Loucy (cell line): ENCODE results near the gene PLA2G7.
"Not testable (repeated sequence)": the region's sequence is repeated elsewhere in the genome, so short reads cannot be mapped to it uniquely, and the experiment has no call there.

Experiments
- H2AFZ ChIP-seq: fragments of 200-600 bp; sonication (generic); 2 replicates; pipeline ENCODE4 v1.6.0; 2016; ENCODE audit warnings: antibody characterized with exemption, mild to moderate bottlenecking, low read length, moderate library complexity
- H3F3A ChIP-seq: fragments of 200-600 bp; 2 replicates; pipeline ENCODE4 v1.6.0; 2016; ENCODE audit warnings: antibody characterized with exemption, low read depth, mild to moderate bottlenecking
- H3K27me3 ChIP-seq: fragments of 200-600 bp; sonication (generic); 2 replicates; pipeline ENCODE4 v1.6.1; 2014; ENCODE audit warnings: low read length, mild to moderate bottlenecking; ENCODE audit not compliant: insufficient read depth, poor library complexity, severe bottlenecking
- H3K36me3 ChIP-seq: fragments of 200-600 bp; sonication (generic); 2 replicates; pipeline ENCODE4 v1.6.1; 2016; ENCODE audit warnings: low read length; ENCODE audit not compliant: insufficient read depth
- H3K4me1 ChIP-seq: fragments of 200-600 bp; sonication (generic); 2 replicates; pipeline ENCODE4 v1.5.1; 2014; ENCODE audit warnings: low read length, mild to moderate bottlenecking; ENCODE audit not compliant: insufficient read depth, poor library complexity, severe bottlenecking
- H3K4me2 ChIP-seq: fragments of 200-600 bp; sonication (generic); 2 replicates; pipeline ENCODE4 v1.6.0; 2014; ENCODE audit warnings: antibody characterized with exemption, low read length, low read depth, mild to moderate bottlenecking; ENCODE audit not compliant: poor library complexity, severe bottlenecking
- H3K4me3 ChIP-seq: fragments of 200-600 bp; sonication (generic); 2 replicates; pipeline ENCODE4 v1.5.1; 2014; ENCODE audit warnings: low read length, mild to moderate bottlenecking, mixed read lengths; ENCODE audit not compliant: poor library complexity, severe bottlenecking
- H3K79me2 ChIP-seq: fragments of 200-600 bp; sonication (generic); 2 replicates; pipeline ENCODE4 v1.6.1; 2014; ENCODE audit warnings: low read length; ENCODE audit not compliant: insufficient read depth
- H3K9ac ChIP-seq: fragments of 200-600 bp; sonication (generic); 2 replicates; pipeline ENCODE4 v1.6.0; 2014; ENCODE audit warnings: mild to moderate bottlenecking, low read depth, low read length, moderate library complexity; ENCODE audit not compliant: poor library complexity, severe bottlenecking
- H3K9me2 ChIP-seq: fragments of 200-600 bp; sonication (generic); replicated peaks from 2 replicates; pipeline ENCODE4 v1.6.1; 2016; ENCODE audit warnings: low read depth, low read length, mixed read lengths
- H3K9me3 ChIP-seq: fragments of 200-600 bp; sonication (generic); 2 replicates; pipeline ENCODE4 v1.6.1; 2014; ENCODE audit warnings: mild to moderate bottlenecking, antibody characterized with exemption, low read length, low read depth; ENCODE audit not compliant: insufficient read depth
- H4K20me1 ChIP-seq: fragments of 200-600 bp; sonication (generic); 2 replicates; pipeline ENCODE4 v1.6.0; 2014; ENCODE audit warnings: antibody characterized with exemption, low read length, mild to moderate bottlenecking; ENCODE audit not compliant: insufficient read depth, poor library complexity, severe bottlenecking
- CTCF ChIP-seq: fragments of 200-600 bp; sonication (generic); conservative IDR thresholded peaks from 2 replicates; pipeline ENCODE4 v1.5.1; 2014; ENCODE audit warnings: mild to moderate bottlenecking, antibody characterized with exemption, low read length
- EZH2phosphoT487 ChIP-seq: fragments of 200-600 bp; IDR thresholded peaks from 2 replicates; pipeline ENCODE4 v1.6.1; 2018; ENCODE audit warnings: antibody characterized with exemption, mild to moderate bottlenecking, moderate library complexity, borderline replicate concordance

The PLA2G7 gene

GRCh38 chr6:46748940-46749503 lies 13.8 kb upstream of the PLA2G7 start:
- H2AFZ ChIP-seq = no peak overlapping the region
- H3K4me3 ChIP-seq = no peak overlapping the region
- no peaks in the 10 kb centered on the region for H3K79me2 ChIP-seq
- no peaks in the 10 kb centered on the region for H3K27me3 ChIP-seq
- H4K20me1 ChIP-seq = no peaks in the 10 kb centered on the region
- H3K9ac ChIP-seq = no peak overlapping the region
- H3K4me1 ChIP-seq = no peaks in the 10 kb centered on the region
- no peaks in the 10 kb centered on the region for H3K9me3 ChIP-seq
- no peaks in the 10 kb centered on the region for H3F3A ChIP-seq
- no peaks in the 10 kb centered on the region for H3K36me3 ChIP-seq
- H3K4me2 ChIP-seq = no peak overlapping the region
- TF ChIP-seq EZH2phosphoT487 (no peak), CTCF (no peak)
- no peaks in the 10 kb centered on the region for H3K9me2 ChIP-seq

GRCh38 chr6:46746696-46747095 lies 11.5 kb upstream of the PLA2G7 start, which contains the start of gene ANKRD66:
TSS of gene ANKRD66 (plus strand) at chr6:46746933. CDS start at chr6:46751949, 5,016 bp downstream.
- no peaks in the 10 kb centered on the region for H4K20me1 ChIP-seq
- TF ChIP-seq CTCF (no peak), EZH2phosphoT487 (no peak)
- H3K4me2 ChIP-seq = no peak within 1 kb of the TSS
- no peaks in the 10 kb centered on the region for H3K9me2 ChIP-seq
- H3K9me3 ChIP-seq = no peaks in the 10 kb centered on the region
- no peaks in the 10 kb centered on the region for H3K79me2 ChIP-seq
- no peak within 1 kb of the TSS for H2AFZ ChIP-seq
- H3F3A ChIP-seq = no peaks in the 10 kb centered on the region
- H3K9ac ChIP-seq = no peak within 1 kb of the TSS
- H3K4me1 ChIP-seq = no peaks in the 10 kb centered on the region
- H3K27me3 ChIP-seq = no peaks in the 10 kb centered on the region
- H3K4me3 ChIP-seq = no peak within 1 kb of the TSS
- no peaks in the 10 kb centered on the region for H3K36me3 ChIP-seq

GRCh38 chr6:46745973-46746372 lies 10.8 kb upstream of the PLA2G7 start:
- H4K20me1 ChIP-seq = no peaks in the 10 kb centered on the region
- H3F3A ChIP-seq = no peaks in the 10 kb centered on the region
- no peaks in the 10 kb centered on the region for H3K9me3 ChIP-seq
- no peak overlapping the region for H2AFZ ChIP-seq
- no peak overlapping the region for H3K9ac ChIP-seq
- no peaks in the 10 kb centered on the region for H3K27me3 ChIP-seq
- no peaks in the 10 kb centered on the region for H3K79me2 ChIP-seq
- no peaks in the 10 kb centered on the region for H3K9me2 ChIP-seq
- no peaks in the 10 kb centered on the region for H3K36me3 ChIP-seq
- H3K4me1 ChIP-seq = no peaks in the 10 kb centered on the region
- no peak overlapping the region for H3K4me3 ChIP-seq
- H3K4me2 ChIP-seq = no peak overlapping the region
- TF ChIP-seq EZH2phosphoT487 (no peak), CTCF (no peak)

- not testable (repeated sequence) for H3K4me3 ChIP-seq, H3F3A ChIP-seq, H3K9me3 ChIP-seq, H3K27me3 ChIP-seq, H4K20me1 ChIP-seq, H3K4me1 ChIP-seq, H3K36me3 ChIP-seq, H3K9ac ChIP-seq, H2AFZ ChIP-seq, H3K79me2 ChIP-seq, H3K4me2 ChIP-seq, H3K9me2 ChIP-seq
Observed at GRCh38 chr6:46744159-46744725, 9.1 kb upstream of the PLA2G7 start.
